ENCODE results near the gene OTUD4.

OTUD4 gene

DNA sequence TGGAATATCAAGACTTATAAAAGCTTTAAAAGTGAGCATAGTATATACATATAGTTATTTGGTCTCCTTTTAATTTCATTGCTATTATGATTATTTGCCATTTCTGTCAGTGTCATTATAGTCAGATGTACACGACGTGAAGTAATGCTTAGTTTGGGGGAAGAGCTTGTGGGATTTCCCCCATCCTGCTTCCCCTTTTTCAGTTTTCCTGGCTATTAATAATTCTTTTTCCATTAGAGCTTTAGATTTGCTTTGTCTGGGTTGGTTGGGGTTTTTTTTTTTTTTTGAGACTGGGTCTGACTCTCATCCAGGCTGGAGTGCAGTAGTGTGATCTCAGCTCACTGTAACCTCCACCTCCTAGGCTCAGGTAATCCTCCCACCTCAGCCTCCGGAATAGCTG, 76.9 kb downstream of the OTUD4 start:
- no peak overlapping the region for H3K4me3 ChIP-seq (replicated peaks; ENCODE audit: insufficient read depth, low read length)
- H3K27ac ChIP-seq (replicated peaks), result no peak overlapping the region
- no peaks in the 10 kb centered on the region for H3K27me3 ChIP-seq (ENCODE audit: insufficient read depth, poor library complexity, severe bottlenecking)
- TF ChIP-seq SPI1 (IDR thresholded peaks at IDR 0.05; ENCODE audit: borderline replicate concordance, low read depth) (peak; percentile 30; the same call in 1 of the 2 replicates), GABPA (IDR thresholded peaks at IDR 0.05; ENCODE audit: low read depth) (no peak)
- TF ChIP-seq, protein P1, sequence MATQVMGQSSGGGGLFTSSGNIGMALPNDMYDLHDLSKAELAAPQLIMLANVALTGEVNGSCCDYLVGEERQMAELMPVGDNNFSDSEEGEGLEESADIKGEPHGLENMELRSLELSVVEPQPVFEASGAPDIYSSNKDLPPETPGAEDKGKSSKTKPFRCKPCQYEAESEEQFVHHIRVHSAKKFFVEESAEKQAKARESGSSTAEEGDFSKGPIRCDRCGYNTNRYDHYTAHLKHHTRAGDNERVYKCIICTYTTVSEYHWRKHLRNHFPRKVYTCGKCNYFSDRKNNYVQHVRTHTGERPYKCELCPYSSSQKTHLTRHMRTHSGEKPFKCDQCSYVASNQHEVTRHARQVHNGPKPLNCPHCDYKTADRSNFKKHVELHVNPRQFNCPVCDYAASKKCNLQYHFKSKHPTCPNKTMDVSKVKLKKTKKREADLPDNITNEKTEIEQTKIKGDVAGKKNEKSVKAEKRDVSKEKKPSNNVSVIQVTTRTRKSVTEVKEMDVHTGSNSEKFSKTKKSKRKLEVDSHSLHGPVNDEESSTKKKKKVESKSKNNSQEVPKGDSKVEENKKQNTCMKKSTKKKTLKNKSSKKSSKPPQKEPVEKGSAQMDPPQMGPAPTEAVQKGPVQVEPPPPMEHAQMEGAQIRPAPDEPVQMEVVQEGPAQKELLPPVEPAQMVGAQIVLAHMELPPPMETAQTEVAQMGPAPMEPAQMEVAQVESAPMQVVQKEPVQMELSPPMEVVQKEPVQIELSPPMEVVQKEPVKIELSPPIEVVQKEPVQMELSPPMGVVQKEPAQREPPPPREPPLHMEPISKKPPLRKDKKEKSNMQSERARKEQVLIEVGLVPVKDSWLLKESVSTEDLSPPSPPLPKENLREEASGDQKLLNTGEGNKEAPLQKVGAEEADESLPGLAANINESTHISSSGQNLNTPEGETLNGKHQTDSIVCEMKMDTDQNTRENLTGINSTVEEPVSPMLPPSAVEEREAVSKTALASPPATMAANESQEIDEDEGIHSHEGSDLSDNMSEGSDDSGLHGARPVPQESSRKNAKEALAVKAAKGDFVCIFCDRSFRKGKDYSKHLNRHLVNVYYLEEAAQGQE (IDR thresholded peaks at IDR 0.05; ENCODE audit: insufficient replicate concordance, low read depth), result no peak
- DNase-seq (ENCODE audit: low read depth in 1 of 2, low spot score in 1 of 2), result no peak

DNA sequence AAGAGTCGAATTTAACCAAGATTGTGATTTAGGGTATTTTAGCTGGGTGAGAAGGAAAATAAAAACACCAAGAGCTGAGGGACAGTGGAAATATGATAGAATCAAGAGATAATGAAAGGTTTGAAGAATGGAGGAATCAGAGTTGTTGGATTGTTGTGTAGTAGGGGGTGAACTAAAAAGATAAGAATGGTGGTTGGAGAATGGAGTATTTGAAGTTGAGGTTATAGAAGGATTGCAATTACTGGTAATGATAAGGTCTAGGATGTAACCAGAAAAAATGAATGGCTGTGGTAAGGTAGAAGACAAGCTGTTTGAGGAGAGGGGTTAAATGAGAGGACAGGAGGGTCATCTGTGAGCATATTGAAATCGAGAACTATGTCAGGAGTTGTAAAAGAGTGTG, 77.8 kb downstream of the OTUD4 start:
- Histone ChIP-seq H3K27me3 (ENCODE audit: insufficient read depth, poor library complexity, severe bottlenecking) (no peaks in the 10 kb centered on the region), H3K4me3 (replicated peaks; ENCODE audit: insufficient read depth, low read length) (no peak overlapping the region), H3K27ac (replicated peaks) (no peak overlapping the region)
- TF ChIP-seq SPI1 (IDR thresholded peaks at IDR 0.05; ENCODE audit: borderline replicate concordance, low read depth) (no peak), POLR2AphosphoS5 (IDR thresholded peaks at IDR 0.05; ENCODE audit: low read depth) (no peak), GABPA (IDR thresholded peaks at IDR 0.05; ENCODE audit: low read depth) (no peak)
- TF ChIP-seq, protein P1 (IDR thresholded peaks at IDR 0.05; ENCODE audit: insufficient replicate concordance, low read depth), result no peak
- TF ChIP-seq, protein P2, sequence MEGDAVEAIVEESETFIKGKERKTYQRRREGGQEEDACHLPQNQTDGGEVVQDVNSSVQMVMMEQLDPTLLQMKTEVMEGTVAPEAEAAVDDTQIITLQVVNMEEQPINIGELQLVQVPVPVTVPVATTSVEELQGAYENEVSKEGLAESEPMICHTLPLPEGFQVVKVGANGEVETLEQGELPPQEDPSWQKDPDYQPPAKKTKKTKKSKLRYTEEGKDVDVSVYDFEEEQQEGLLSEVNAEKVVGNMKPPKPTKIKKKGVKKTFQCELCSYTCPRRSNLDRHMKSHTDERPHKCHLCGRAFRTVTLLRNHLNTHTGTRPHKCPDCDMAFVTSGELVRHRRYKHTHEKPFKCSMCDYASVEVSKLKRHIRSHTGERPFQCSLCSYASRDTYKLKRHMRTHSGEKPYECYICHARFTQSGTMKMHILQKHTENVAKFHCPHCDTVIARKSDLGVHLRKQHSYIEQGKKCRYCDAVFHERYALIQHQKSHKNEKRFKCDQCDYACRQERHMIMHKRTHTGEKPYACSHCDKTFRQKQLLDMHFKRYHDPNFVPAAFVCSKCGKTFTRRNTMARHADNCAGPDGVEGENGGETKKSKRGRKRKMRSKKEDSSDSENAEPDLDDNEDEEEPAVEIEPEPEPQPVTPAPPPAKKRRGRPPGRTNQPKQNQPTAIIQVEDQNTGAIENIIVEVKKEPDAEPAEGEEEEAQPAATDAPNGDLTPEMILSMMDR (IDR thresholded peaks at IDR 0.05; ENCODE audit: insufficient read depth, low read length), result no peak
- no peak for DNase-seq (ENCODE audit: low read depth in 1 of 2, low spot score in 1 of 2)

DNA sequence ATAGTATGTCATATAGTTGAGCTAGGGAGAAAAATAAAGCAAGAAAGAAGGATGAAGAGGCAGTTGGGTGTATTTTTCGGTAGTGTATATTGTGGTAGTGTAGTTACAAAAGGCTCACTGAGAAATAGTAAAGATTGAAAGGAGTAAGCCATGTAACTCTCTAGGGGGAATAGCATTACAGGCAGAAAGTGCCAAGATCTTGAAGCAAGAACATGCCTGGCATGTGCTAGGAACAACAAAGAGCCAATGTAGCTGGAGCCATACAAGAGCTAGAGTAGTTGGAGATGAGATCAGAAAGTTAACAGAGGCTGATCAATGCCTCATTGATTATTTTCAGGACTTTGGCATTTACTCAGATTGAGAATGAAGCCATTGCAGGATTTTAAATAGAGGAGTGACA, 79.3 kb downstream of the OTUD4 start:
- no peak for DNase-seq (ENCODE audit: low read depth in 1 of 2, low spot score in 1 of 2)
- TF ChIP-seq SPI1 (IDR thresholded peaks at IDR 0.05; ENCODE audit: borderline replicate concordance, low read depth) (no peak), GABPA (IDR thresholded peaks at IDR 0.05; ENCODE audit: low read depth) (no peak), POLR2AphosphoS5 (IDR thresholded peaks at IDR 0.05; ENCODE audit: low read depth) (no peak)
- TF ChIP-seq, protein P1 (IDR thresholded peaks at IDR 0.05; ENCODE audit: insufficient replicate concordance, low read depth), result no peak
- TF ChIP-seq, protein P2 (IDR thresholded peaks at IDR 0.05; ENCODE audit: insufficient read depth, low read length), result no peak
- Histone ChIP-seq H3K27ac (replicated peaks) (no peak overlapping the region), H3K27me3 (ENCODE audit: insufficient read depth, poor library complexity, severe bottlenecking) (no peaks in the 10 kb centered on the region), H3K4me3 (replicated peaks; ENCODE audit: insufficient read depth, low read length) (no peak overlapping the region)

All from HL-60 (cell line).